K562 (cell line): Measurements from ENCODE around the gene CRYBA4. TPM values are rescaled to one million over a fixed set of nuclear protein-coding genes. Genes with fewer than 3 reads are reported as not detected.

ENCODE experiments used
- BACH1 ChIP-seq: fragments of 200-800 bp; sonication (Bioruptor generic); IDR thresholded peaks from 2 replicates; pipeline ENCODE4 v1.6.1; 2016; ENCODE audit warnings: missing genetic modification characterization, missing compliant biosample characterization
- EP300 ChIP-seq: IDR thresholded peaks from 2 replicates; pipeline ENCODE4 v1.6.1; 2012; ENCODE audit warnings: low read length, improper control_type of control experiment
- ETV1 ChIP-seq: fragments of 450-650 bp; conservative IDR thresholded peaks from 2 replicates; pipeline ENCODE4 v1.6.1; 2016; ENCODE audit warnings: missing genetic modification characterization, control low read depth, low read depth, missing compliant biosample characterization
- FOS ChIP-seq: IDR thresholded peaks from 3 replicates; pipeline ENCODE4 v1.6.1; 2011; ENCODE audit not compliant: insufficient read length; ENCODE audit errors: extremely low read depth
- FOSL1 ChIP-seq: fragments of 200-800 bp; sonication (Bioruptor generic); conservative IDR thresholded peaks from 2 replicates; pipeline ENCODE4 v1.6.1; 2016; ENCODE audit warnings: missing genetic modification characterization, missing compliant biosample characterization
- MAFG ChIP-seq: fragments of 450-650 bp; conservative IDR thresholded peaks from 2 replicates; pipeline ENCODE4 v1.6.1; 2016; ENCODE audit warnings: missing genetic modification characterization, missing compliant biosample characterization
- MTA1 ChIP-seq: fragments of 450-650 bp; IDR thresholded peaks from 2 replicates; pipeline ENCODE4 v1.6.1; 2017; ENCODE audit warnings: borderline replicate concordance
- NFE2L1 ChIP-seq: fragments of 450-650 bp; IDR thresholded peaks from 2 replicates; pipeline ENCODE4 v1.6.1; 2016; ENCODE audit warnings: missing genetic modification characterization, low read depth, mild to moderate bottlenecking, missing compliant biosample characterization, moderate library complexity, borderline replicate concordance
- PML ChIP-seq: IDR thresholded peaks from 2 replicates; pipeline ENCODE4 v1.6.1; 2012; ENCODE audit warnings: low read length, inconsistent platforms
- RCOR1 ChIP-seq, 2 experiments: IDR thresholded peaks; 2 replicates each; pipeline ENCODE4 v1.6.1; 2012; ENCODE audit warnings: low read depth in 2 of 2, low read length in 2 of 2, borderline replicate concordance in 1 of 2, improper control_type of control experiment in 1 of 2
- SMARCC2 ChIP-seq: fragments of 450-650 bp; IDR thresholded peaks from 2 replicates; pipeline ENCODE4 v1.6.1; 2017; ENCODE audit warnings: antibody characterized with exemption, moderate library complexity, mild to moderate bottlenecking, low read depth
- SMARCE1 ChIP-seq: fragments of 450-650 bp; IDR thresholded peaks from 2 replicates; pipeline ENCODE4 v1.7.1; 2016; ENCODE audit warnings: mild to moderate bottlenecking
- TCF3 ChIP-seq: sonication (generic); formaldehyde crosslinking; IDR thresholded peaks from 2 replicates; pipeline ENCODE4 v1.4.0; 2020; ENCODE audit warnings: mild to moderate bottlenecking, missing genetic modification reagents
- TFAP4 ChIP-seq: sonication (generic); formaldehyde crosslinking; IDR thresholded peaks from 2 replicates; pipeline ENCODE4 v1.8.0; 2022; ENCODE audit warnings: missing genetic modification reagents, mild to moderate bottlenecking, moderate library complexity, borderline replicate concordance
- VEZF1 ChIP-seq: fragments of 200-800 bp; sonication (Bioruptor generic); IDR thresholded peaks from 2 replicates; pipeline ENCODE4 v1.6.1; 2017; ENCODE audit warnings: missing genetic modification characterization, missing compliant biosample characterization
- ZNF318 ChIP-seq, 2 experiments: fragments of 450-650 bp; IDR thresholded peaks; 2 replicates each; pipeline ENCODE4 v1.6.1; 2016; ENCODE audit warnings: mild to moderate bottlenecking in 2 of 2, borderline replicate concordance in 1 of 2, low read depth in 1 of 2, moderate library complexity in 1 of 2
- ZNF408 ChIP-seq: fragments of 250-450 bp; sonication (Bioruptor Pico); IDR thresholded peaks from 2 replicates; pipeline ENCODE4 v1.4.0; 2020; ENCODE audit warnings: low read depth, mild to moderate bottlenecking, moderate library complexity
- polyA plus RNA-seq, 8 experiments: library from polyadenylated mRNA; depleted of rRNA in 4 of 8; stranded (reverse) in 5 of 8; unstranded in 3 of 8; fragments of >200 nt; fragmentation: Nextera tagmentation in 2 of 8; fragmentation: Illumina TruSeq in 1 of 8; extraction: Ambion mirVana in 2 of 8; extraction: Trizol in 1 of 8; gene quantifications; 2 replicates each; pipeline versions ENCODE4 v1.2.1 to v1.2.3, GENCODE V29; 2011 to 2014; ENCODE audit warnings: inconsistent platforms in 1 of 8, missing spikeins in 1 of 8
- total RNA-seq, 7 experiments: library from RNA; depleted of rRNA in 6 of 7; stranded (reverse); fragments of >200 nt in 6 of 7; fragmentation: Illumina TruSeq in 2 of 7; extraction: Trizol in 2 of 7; gene quantifications; 2 replicates each; pipeline versions ENCODE4 v1.2.1 to v1.2.3, GENCODE V29; 2011 to 2021; ENCODE audit warnings: low replicate concordance in 1 of 7

Gene CRYBA4
- total and polyA plus RNA-seq, 9 of the 15 experiments (the other 6 are each of a cell fraction or from before 2014, with no cell fraction given): 0.59 to 3.3 (median 1.6) TPM

- TF ChIP-seq TFAP4: peak; percentile 70
- 0 out of 2 replicates have a peak, but pooled peaks have one; percentile 33 for TF ChIP-seq MTA1
- TF ChIP-seq NFE2L1 (tag): peak; percentile 93
- TF ChIP-seq RCOR1 (IDR thresholded peaks at IDR 0.05; ENCODE audit: borderline replicate concordance in 1 of 2, low read depth in 2 of 2, low read length in 2 of 2): peak in 1 of 2 experiments; percentile 84; a peak in 2 of 4 replicates
- 0 out of 2 replicates have a peak, but pooled peaks have one; percentile 62 for TF ChIP-seq SMARCC2
- TF ChIP-seq ETV1 (tag): no peak
- TF ChIP-seq SMARCE1: peak; percentile 82
- TF ChIP-seq MAFG (tag): peak; percentile 99
- TF ChIP-seq FOSL1 (tag): peak; percentile 91
- TF ChIP-seq FOS: peak; percentile 24
- TF ChIP-seq EP300: peak; percentile 39
- TF ChIP-seq ZNF318 (IDR thresholded peaks at IDR 0.05; ENCODE audit: borderline replicate concordance in 1 of 2, low read depth in 1 of 2): 0 out of 4 replicates have a peak, but pooled peaks of 1 of the 2 experiments have one; percentile 73
- peak; percentile 49 for TF ChIP-seq TCF3 (CRISPR knock-in tag)
- peak; percentile 68 for TF ChIP-seq VEZF1
- TF ChIP-seq ZNF408 (CRISPR knock-in tag): no peak
- peak; percentile 87; the same call in 1 of the 2 replicates for TF ChIP-seq BACH1
- no peak for TF ChIP-seq PML
Observed at GRCh38 chr22:26658671-26659478, 37.1 kb downstream of the CRYBA4 start (continued).
